Stomach smooth muscle (tissue), 2 donors: ENCODE data around the gene LRRC31.

ENCODE experiments used
- H3K27ac ChIP-seq: one replicate; pipeline ENCODE4 v1.7.0; 2013; ENCODE audit warnings: mild to moderate bottlenecking, low read length, inconsistent platforms
- H3K27me3 ChIP-seq, 2 donors: one replicate each; pipeline ENCODE4 v1.7.0; 2013; ENCODE audit warnings: low read length in 2 of 2; ENCODE audit not compliant: insufficient read depth in 2 of 2, control insufficient read depth in 1 of 2
- H3K36me3 ChIP-seq, 2 donors: one replicate each; pipeline ENCODE4 v1.7.0; 2013; ENCODE audit warnings: low read length in 2 of 2; ENCODE audit not compliant: control insufficient read depth in 2 of 2, insufficient read depth in 2 of 2
- H3K4me1 ChIP-seq: one replicate; pipeline ENCODE4 v1.7.0; 2013; ENCODE audit warnings: low read length; ENCODE audit not compliant: control insufficient read depth, insufficient read depth
- H3K4me3 ChIP-seq, 2 donors: one replicate each; pipeline ENCODE4 v1.7.0; 2013; ENCODE audit warnings: low read length in 2 of 2
- H3K9ac ChIP-seq, 2 donors: one replicate each; pipeline ENCODE4 v1.7.0; 2013; ENCODE audit warnings: low read length in 2 of 2, mild to moderate bottlenecking in 1 of 2
- H3K9me3 ChIP-seq, 2 donors: one replicate each; pipeline ENCODE4 v1.7.0; 2013; ENCODE audit warnings: low read length in 2 of 2; ENCODE audit not compliant: control insufficient read depth in 2 of 2
- donor health status: healthy.
- donor health status: Pancreatic carcinoma.

LRRC31 gene

DNA sequence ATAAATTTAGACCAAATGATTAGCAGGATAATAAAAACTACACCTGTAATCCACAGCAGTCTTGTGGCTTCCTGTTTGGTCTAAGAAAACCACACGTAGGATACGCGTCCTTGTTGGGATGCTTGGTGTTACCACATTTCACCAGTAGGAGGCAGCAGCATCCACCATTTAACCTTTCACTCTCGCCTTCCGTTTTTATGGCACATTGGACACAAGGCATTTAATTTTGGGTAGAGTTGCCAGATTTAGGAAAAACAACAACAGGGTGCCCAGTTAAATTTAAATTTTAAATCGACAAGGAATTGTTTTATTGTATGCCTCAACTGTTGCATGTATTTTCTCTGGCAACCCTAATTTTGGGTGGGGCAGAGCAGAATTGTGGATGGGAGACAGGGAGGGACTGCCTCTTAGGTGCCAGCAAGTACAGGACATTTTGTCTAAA, 6.3 kb downstream of the LRRC31 start:
- Histone ChIP-seq H3K4me1 (no peaks in the 10 kb centered on the region), H3K27me3 (no peaks in the 10 kb centered on the region), H3K9me3 (no peaks in the 10 kb centered on the region), H3K27ac (no peak overlapping the region), H3K36me3 (no peaks in the 10 kb centered on the region), H3K4me3 (no peak overlapping the region), H3K9ac (no peak overlapping the region)

DNA sequence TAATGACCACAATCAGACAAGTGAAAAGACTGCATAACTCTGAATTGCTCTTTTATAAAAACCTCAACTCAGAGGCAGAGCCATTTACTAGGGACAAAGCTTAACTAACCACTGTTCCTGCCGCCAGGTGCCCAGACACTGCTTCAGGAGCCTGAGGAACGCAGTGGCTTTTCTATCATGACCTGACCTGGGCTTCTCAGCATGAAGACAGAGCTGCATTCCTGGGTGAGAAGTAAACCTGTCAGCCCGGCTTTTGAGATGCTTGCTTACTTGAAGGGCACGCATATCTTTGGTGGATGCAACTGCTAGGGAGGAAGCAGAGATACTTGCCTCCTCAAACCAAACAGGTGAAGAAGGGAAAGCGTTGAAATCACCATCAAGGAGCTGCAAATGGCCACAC, 7.9 kb downstream of the LRRC31 start:
- H3K27ac ChIP-seq: no peak overlapping the region
- no peaks in the 10 kb centered on the region for H3K36me3 ChIP-seq
- no peak overlapping the region for H3K4me3 ChIP-seq
- H3K9me3 ChIP-seq: no peaks in the 10 kb centered on the region
- no peaks in the 10 kb centered on the region for H3K4me1 ChIP-seq
- no peak overlapping the region for H3K9ac ChIP-seq
- H3K27me3 ChIP-seq: no peaks in the 10 kb centered on the region

DNA sequence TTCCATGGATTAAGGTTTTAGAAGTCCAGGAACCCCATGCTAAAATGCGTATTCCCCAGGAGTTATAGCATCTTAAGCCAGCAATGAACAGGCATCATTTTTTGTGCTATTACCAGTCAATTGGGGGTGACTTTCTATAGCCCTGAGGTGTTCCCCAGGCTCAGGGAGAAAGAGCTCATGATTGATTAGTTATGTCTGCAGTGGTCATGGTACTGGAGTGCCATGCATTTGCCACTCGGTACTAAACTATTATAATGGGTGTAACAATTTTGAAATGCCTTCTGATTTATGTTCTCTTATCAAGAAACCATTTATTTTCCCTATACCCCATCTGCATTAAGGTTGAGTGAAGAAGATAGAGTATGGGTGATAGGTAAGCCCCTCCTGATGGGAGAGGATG, 11.9 kb downstream of the LRRC31 start:
- no peaks in the 10 kb centered on the region for H3K9me3 ChIP-seq
- no peak overlapping the region for H3K9ac ChIP-seq
- no peaks in the 10 kb centered on the region for H3K4me1 ChIP-seq
- H3K27me3 ChIP-seq: peaks cover 3 to 4% of the 10 kb centered on the region in 2 donors
- H3K36me3 ChIP-seq: no peaks in the 10 kb centered on the region
- no peak overlapping the region for H3K4me3 ChIP-seq
- H3K27ac ChIP-seq: no peak overlapping the region

DNA sequence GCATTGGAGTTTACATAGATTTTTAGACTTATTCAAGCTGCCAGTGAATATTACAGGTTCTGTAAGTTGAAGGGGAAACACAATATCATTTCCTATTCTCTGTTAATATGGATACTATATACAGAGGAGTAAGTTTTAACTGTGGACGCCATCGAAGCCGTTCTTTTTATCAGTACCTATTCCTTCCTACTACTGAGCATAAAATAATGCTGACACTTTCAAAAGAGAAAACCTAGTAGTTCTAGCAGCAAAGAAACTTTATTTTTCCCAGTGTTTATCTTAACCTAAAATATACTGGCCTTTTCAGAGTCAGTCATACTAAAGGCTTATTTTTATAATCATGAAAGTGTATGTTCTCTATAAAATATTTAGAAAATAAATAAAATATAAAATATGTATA, 14.2 kb downstream of the LRRC31 start:
- no peak overlapping the region for H3K9ac ChIP-seq
- H3K4me3 ChIP-seq: no peak overlapping the region
- H3K27me3 ChIP-seq: peaks cover 3 to 4% of the 10 kb centered on the region in 2 donors
- H3K4me1 ChIP-seq: no peaks in the 10 kb centered on the region
- no peaks in the 10 kb centered on the region for H3K36me3 ChIP-seq
- H3K27ac ChIP-seq: no peak overlapping the region
- no peaks in the 10 kb centered on the region for H3K9me3 ChIP-seq

DNA sequence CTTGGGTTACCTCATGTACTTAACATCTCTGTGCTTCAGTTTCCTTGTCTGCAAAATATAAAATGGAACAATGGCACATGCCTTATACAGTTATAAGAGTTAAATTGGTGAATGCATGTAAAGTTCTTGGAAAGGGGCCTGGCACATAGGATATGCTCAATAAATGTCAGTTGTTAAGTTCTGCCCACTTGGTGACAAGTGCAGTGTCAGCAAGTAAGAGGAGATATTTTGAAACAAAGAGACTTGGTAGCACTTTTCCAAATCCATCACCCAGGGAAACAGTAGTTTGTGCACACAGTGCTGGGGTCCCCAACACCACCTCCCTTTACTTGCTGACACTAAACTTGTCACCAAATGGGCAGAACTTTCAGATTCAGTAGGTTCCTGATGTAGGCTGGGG, 19.1 kb downstream of the LRRC31 start:
- Histone ChIP-seq H3K9me3 (no peaks in the 10 kb centered on the region), H3K4me1 (no peaks in the 10 kb centered on the region), H3K4me3 (no peak overlapping the region), H3K36me3 (no peaks in the 10 kb centered on the region), H3K27ac (no peak overlapping the region), H3K9ac (no peak overlapping the region), H3K27me3 (peaks cover 3 to 4% of the 10 kb centered on the region in 2 donors)

DNA sequence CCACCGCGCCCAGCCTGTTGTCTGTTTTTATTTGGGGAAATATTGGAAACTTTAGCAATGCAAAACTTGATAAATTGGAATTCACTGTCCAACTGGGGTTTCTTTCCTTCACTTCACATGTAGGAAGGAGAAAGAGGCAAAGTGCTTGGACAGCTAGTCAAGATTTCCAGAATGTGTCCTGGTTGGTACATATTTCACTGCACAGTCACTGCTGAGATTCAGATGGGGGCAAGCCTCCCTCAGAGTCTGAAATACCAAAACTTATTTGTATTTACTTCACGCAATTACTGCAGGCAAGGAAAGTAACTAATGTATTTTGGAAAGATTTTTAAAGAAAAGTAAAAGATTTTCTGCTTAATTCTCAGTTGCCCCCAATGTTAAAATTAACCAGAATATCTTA, 21.0 kb downstream of the LRRC31 start:
- Histone ChIP-seq H3K9ac (no peak overlapping the region), H3K36me3 (no peaks in the 10 kb centered on the region), H3K4me1 (no peaks in the 10 kb centered on the region), H3K27ac (no peak overlapping the region), H3K4me3 (no peak overlapping the region), H3K9me3 (no peaks in the 10 kb centered on the region), H3K27me3 (peaks cover 1 to 2% of the 10 kb centered on the region in 2 donors)

DNA sequence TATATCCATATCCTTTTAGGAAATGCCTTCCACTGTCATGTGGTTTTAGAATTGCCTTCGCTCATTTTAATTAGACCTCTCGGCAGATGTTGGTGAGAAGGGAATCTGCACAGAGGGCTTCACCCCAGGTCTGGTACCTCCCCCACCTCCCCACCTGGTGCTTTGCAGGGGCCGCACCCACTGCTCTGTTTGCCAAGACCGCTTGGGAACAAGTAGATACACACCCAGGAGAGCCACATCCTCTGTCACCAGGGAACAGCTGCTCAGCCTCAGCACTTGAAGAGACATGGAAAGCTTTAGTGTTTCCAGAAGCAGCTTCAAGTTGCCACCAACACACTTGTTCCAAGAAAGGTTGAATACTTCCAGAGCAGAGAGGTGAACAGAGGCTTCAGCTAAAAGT, 21.8 kb downstream of the LRRC31 start:
- H3K27ac ChIP-seq: no peak overlapping the region
- H3K9me3 ChIP-seq: no peaks in the 10 kb centered on the region
- H3K36me3 ChIP-seq: no peaks in the 10 kb centered on the region
- H3K4me3 ChIP-seq: no peak overlapping the region
- no peak overlapping the region for H3K9ac ChIP-seq
- H3K4me1 ChIP-seq: no peaks in the 10 kb centered on the region
- no peaks in the 10 kb centered on the region for H3K27me3 ChIP-seq

- H3K9ac ChIP-seq: no peak overlapping the region
- H3K4me1 ChIP-seq: no peaks in the 10 kb centered on the region
- H3K9me3 ChIP-seq: no peaks in the 10 kb centered on the region
- no peaks in the 10 kb centered on the region for H3K36me3 ChIP-seq
- no peak overlapping the region for H3K27ac ChIP-seq
- no peak overlapping the region for H3K4me3 ChIP-seq
- H3K27me3 ChIP-seq: no peaks in the 10 kb centered on the region
Measured at GRCh38 chr3:169846458-169847193, 23.1 kb downstream of the LRRC31 start.

- no peaks in the 10 kb centered on the region for H3K36me3 ChIP-seq
- H3K4me3 ChIP-seq: no peak overlapping the region
- H3K27me3 ChIP-seq: no peaks in the 10 kb centered on the region
- no peaks in the 10 kb centered on the region for H3K4me1 ChIP-seq
- no peaks in the 10 kb centered on the region for H3K9me3 ChIP-seq
- no peak overlapping the region for H3K9ac ChIP-seq
- no peak overlapping the region for H3K27ac ChIP-seq
Measured at GRCh38 chr3:169842960-169843359, 26.8 kb downstream of the LRRC31 start.

DNA sequence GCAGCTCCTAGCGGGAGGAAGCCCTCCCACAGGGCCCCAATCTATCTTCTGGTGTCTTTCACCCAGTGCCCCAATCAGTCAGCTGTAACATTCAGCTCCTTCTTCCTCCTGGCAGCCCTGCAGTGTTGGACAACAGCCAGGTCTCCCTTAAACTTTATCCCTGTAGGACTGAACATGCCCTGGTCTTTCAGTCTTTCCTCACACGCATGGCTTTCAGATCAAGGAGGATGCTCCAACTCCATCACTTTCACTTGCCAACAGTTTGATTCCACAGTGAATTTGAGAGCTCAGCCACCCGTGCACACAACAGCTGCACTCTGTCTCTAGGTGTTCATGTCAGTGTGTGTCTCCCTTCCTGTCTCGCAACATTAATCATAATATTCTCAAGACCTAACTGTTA, 28.6 kb downstream of the LRRC31 start:
- Histone ChIP-seq H3K27me3 (no peaks in the 10 kb centered on the region), H3K4me3 (no peak overlapping the region), H3K36me3 (no peaks in the 10 kb centered on the region), H3K27ac (no peak overlapping the region), H3K4me1 (no peaks in the 10 kb centered on the region), H3K9ac (no peak overlapping the region), H3K9me3 (no peaks in the 10 kb centered on the region)

- no peak overlapping the region for H3K9ac ChIP-seq
- no peaks in the 10 kb centered on the region for H3K4me1 ChIP-seq
Measured at GRCh38 chr3:169838511-169839030, 31.2 kb downstream of the LRRC31 start.

More at GRCh38 chr3:169838511-169839030, 31.2 kb downstream of the LRRC31 start:
- Histone ChIP-seq H3K9me3 (no peaks in the 10 kb centered on the region), H3K4me3 (no peak overlapping the region), H3K27ac (no peak overlapping the region), H3K36me3 (no peaks in the 10 kb centered on the region), H3K27me3 (no peaks in the 10 kb centered on the region)
